Left lung (tissue), 10 donors: ENCODE results near the gene PICALM. TPM values are rescaled to one million over a fixed set of nuclear protein-coding genes. Genes with fewer than 3 reads are reported as not detected.

Experiments
- ATAC-seq: fragments of 200-7000 bp; cut with Tn5 transposase; one replicate; pipeline ENCODE4 v1.9.1; 2020; ENCODE audit warnings: moderate library complexity
- DNase-seq, 4 donors: peaks; one replicate each; pipeline ENCODE4 v3.0.0-alpha.2; 2013 to 2020
- H3K27ac ChIP-seq, 2 donors: fragments of 200-600 bp; sonication (generic) in 1 of 2; one replicate each; pipeline versions ENCODE4 v1.5.0 to v1.8.0; 2020 to 2021
- H3K27me3 ChIP-seq, 2 donors: fragments of 200-600 bp; sonication (generic) in 1 of 2; one replicate each; pipeline versions ENCODE4 v1.5.0 to v1.8.0; 2020 to 2021
- H3K36me3 ChIP-seq, 2 donors: fragments of 200-600 bp; sonication (generic) in 1 of 2; one replicate each; pipeline versions ENCODE4 v1.5.0 to v1.8.0; 2020 to 2021
- H3K4me1 ChIP-seq, 2 donors: fragments of 200-600 bp; one replicate each; pipeline ENCODE4 v1.8.0; 2021
- H3K4me3 ChIP-seq, 2 donors: fragments of 200-600 bp; sonication (generic) in 1 of 2; one replicate each; pipeline versions ENCODE4 v1.5.0 to v1.8.0; 2020 to 2021; ENCODE audit warnings: mild to moderate bottlenecking in 1 of 2
- H3K9me3 ChIP-seq, 2 donors: fragments of 200-600 bp; sonication (generic) in 1 of 2; one replicate each; pipeline versions ENCODE4 v1.5.0 to v1.8.0; 2020 to 2021
- intact Hi-C, 2 donors: fragments of 100-400 bp; cut with DNase I; formaldehyde crosslinking; loops; one replicate each; pipeline versions ENCODE4 v1.11.2 to v1.14.2; 2022
- polyA plus RNA-seq, 6 donors: library from polyadenylated mRNA; unstranded; fragments of 120-200 nt; gene quantifications; one replicate each; pipeline ENCODE4 v1.2.1, GENCODE V29; 2013; ENCODE audit not compliant: insufficient read length in 6 of 6
- total RNA-seq, 2 donors: library from RNA; stranded (reverse); fragmentation: NEBNext Ultra II Directional; extraction: Animal tissue kit (Norgen Biotek cat#: 25700); gene quantifications; one replicate each; pipeline ENCODE4 v1.2.1, GENCODE V29; 2021
- TF ChIP-seq, protein P1 (sequence below), 2 donors: fragments of 200-600 bp; sonication (generic) in 1 of 2; IDR thresholded peaks; one replicate each; pipeline versions ENCODE4 v1.5.0 to v1.8.0; 2021; ENCODE audit warnings: antibody characterized with exemption in 2 of 2
- donor health status: DM: no; HTN: yes; CAD: no.
- donor health status: DM: no; HTN: no; CAD: no.

The PICALM gene
- total and polyA plus RNA-seq, 8 donors = 159 to 216 (median 182) TPM

DNA sequence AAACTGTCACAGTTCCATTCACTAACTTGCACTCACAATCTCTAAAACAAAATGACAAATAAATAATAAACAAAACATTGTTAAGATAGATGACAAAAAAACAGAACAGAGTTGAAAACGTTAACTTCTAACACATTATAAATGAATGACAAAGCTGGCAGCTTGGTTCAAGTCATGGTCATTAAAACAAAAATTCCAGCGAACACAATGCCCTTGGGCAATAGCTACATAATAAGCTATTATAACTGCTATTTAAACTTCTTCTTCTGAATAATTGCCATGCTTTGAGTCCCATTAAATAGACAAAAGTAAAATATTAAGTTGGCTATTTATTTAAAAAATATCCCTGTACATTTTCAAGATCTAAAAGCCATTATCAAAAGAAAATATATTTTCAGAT lies 54.7 kb downstream of the PICALM start:
- no peak for DNase-seq
- no peak overlapping the region for H3K4me3 ChIP-seq

GRCh38 chr11:86013713-86014112 lies 55.2 kb downstream of the PICALM start:
- no peak for ATAC-seq
- H3K9me3 ChIP-seq = no peaks in the 10 kb centered on the region
- no peak overlapping the region for H3K27ac ChIP-seq
- peaks cover 0 to 3% of the 10 kb centered on the region in 2 donors for H3K4me1 ChIP-seq
- intact Hi-C loops = no loop called here
- H3K4me3 ChIP-seq = no peak overlapping the region
- TF ChIP-seq, protein P1, sequence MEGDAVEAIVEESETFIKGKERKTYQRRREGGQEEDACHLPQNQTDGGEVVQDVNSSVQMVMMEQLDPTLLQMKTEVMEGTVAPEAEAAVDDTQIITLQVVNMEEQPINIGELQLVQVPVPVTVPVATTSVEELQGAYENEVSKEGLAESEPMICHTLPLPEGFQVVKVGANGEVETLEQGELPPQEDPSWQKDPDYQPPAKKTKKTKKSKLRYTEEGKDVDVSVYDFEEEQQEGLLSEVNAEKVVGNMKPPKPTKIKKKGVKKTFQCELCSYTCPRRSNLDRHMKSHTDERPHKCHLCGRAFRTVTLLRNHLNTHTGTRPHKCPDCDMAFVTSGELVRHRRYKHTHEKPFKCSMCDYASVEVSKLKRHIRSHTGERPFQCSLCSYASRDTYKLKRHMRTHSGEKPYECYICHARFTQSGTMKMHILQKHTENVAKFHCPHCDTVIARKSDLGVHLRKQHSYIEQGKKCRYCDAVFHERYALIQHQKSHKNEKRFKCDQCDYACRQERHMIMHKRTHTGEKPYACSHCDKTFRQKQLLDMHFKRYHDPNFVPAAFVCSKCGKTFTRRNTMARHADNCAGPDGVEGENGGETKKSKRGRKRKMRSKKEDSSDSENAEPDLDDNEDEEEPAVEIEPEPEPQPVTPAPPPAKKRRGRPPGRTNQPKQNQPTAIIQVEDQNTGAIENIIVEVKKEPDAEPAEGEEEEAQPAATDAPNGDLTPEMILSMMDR (IDR thresholded peaks at IDR 0.05) = no peak
- H3K27me3 ChIP-seq = no peaks in the 10 kb centered on the region
- no peak for DNase-seq
- H3K36me3 ChIP-seq = peaks cover 0 to 76% of the 10 kb centered on the region in 2 donors

More for the DNA sequence above, 54.7 kb downstream of the PICALM start:
- peaks cover 0 to 3% of the 10 kb centered on the region in 2 donors for H3K4me1 ChIP-seq
- no peaks in the 10 kb centered on the region for H3K9me3 ChIP-seq
- TF ChIP-seq, protein P1 (IDR thresholded peaks at IDR 0.05) = no peak
- ATAC-seq = no peak
- peaks cover 0 to 76% of the 10 kb centered on the region in 2 donors for H3K36me3 ChIP-seq
- no peak overlapping the region for H3K27ac ChIP-seq
- H3K27me3 ChIP-seq = no peaks in the 10 kb centered on the region
- intact Hi-C loops = no loop called here

GRCh38 chr11:86011175-86011574 lies 57.7 kb downstream of the PICALM start:
- peak; percentile 24 for ATAC-seq
- Histone ChIP-seq H3K4me1 (no peaks in the 10 kb centered on the region), H3K27ac (no peak overlapping the region), H3K9me3 (no peaks in the 10 kb centered on the region), H3K27me3 (no peaks in the 10 kb centered on the region), H3K4me3 (no peak overlapping the region), H3K36me3 (peaks cover 0 to 91% of the 10 kb centered on the region in 2 donors)
- no peak for DNase-seq
- intact Hi-C loops = no loop called here
- TF ChIP-seq, protein P1 (IDR thresholded peaks at IDR 0.05) = no peak

GRCh38 chr11:86003654-86004053 lies 65.2 kb downstream of the PICALM start:
- DNase-seq (no peak), ATAC-seq (no peak)
- H3K36me3 ChIP-seq = peaks cover 0 to 100% of the 10 kb centered on the region in 2 donors
- TF ChIP-seq, protein P1 (IDR thresholded peaks at IDR 0.05) = no peak
- no peak overlapping the region for H3K27ac ChIP-seq
- intact Hi-C loops = no loop called here
- no peak overlapping the region for H3K4me3 ChIP-seq
- no peaks in the 10 kb centered on the region for H3K9me3 ChIP-seq
- H3K4me1 ChIP-seq = no peaks in the 10 kb centered on the region
- H3K27me3 ChIP-seq = no peaks in the 10 kb centered on the region

DNA sequence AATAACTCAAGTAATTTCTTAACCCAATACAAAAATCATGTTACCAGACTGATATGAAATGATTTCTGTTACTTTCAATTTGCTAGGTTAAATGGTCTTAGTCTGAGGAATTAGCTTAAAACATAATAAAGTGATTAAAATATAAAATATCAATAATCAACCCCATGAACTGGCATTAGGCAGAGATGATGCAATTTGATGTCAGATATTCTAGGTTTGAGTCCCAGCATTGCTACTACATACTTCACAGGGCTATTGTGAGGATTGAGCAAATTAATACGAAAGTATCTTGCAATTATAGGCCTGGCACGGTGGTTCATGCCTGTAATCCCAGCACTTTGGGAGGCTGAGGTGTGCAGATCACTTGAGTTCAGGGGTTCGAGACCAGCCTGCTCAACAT lies 66.5 kb downstream of the PICALM start:
- Histone ChIP-seq H3K4me3 (no peak overlapping the region), H3K9me3 (no peaks in the 10 kb centered on the region), H3K27me3 (no peaks in the 10 kb centered on the region), H3K4me1 (no peaks in the 10 kb centered on the region), H3K27ac (no peak overlapping the region), H3K36me3 (peaks cover 0 to 100% of the 10 kb centered on the region in 2 donors)
- TF ChIP-seq, protein P1 (IDR thresholded peaks at IDR 0.05) = no peak
- ATAC-seq (no peak), DNase-seq (no peak)
- intact Hi-C loops = no loop called here
